ENCODE measurements around the gene NFS1.

Gene NFS1

GRCh38 chr20:35710884-35711587, 11.9 kb upstream of the NFS1 start:
- Histone ChIP-seq H3K9me2 (replicated peaks; ENCODE audit: insufficient read depth, low read length) (no peaks in the 10 kb centered on the region), H3K36me3 (replicated peaks; ENCODE audit: insufficient read depth, low read length) (peaks cover 45% of the 10 kb centered on the region), H4K20me1 (ENCODE audit: insufficient read depth, low read length) (peaks cover 45% of the 10 kb centered on the region), H3K27ac (ENCODE audit: low read length) (no peak overlapping the region), H3K27me3 (replicated peaks; ENCODE audit: insufficient read depth, low read length) (no peaks in the 10 kb centered on the region), H3K4me3 (ENCODE audit: low read length) (no peak overlapping the region), H3K4me1 (ENCODE audit: low read length) (no peaks in the 10 kb centered on the region; the same call in 1 of the 2 replicates), H3K9me3 (replicated peaks; ENCODE audit: insufficient read depth, low read length) (no peaks in the 10 kb centered on the region), H3K4me2 (ENCODE audit: low read depth, low read length) (no peak overlapping the region), H3F3A (ENCODE audit: insufficient read depth, low read length) (peaks cover 21% of the 10 kb centered on the region), H3K79me2 (ENCODE audit: low read length) (peaks cover 94% of the 10 kb centered on the region), H3K9ac (ENCODE audit: low read length) (no peak overlapping the region), H2AFZ (ENCODE audit: low read length) (no peak overlapping the region)
- TF ChIP-seq EZH2phosphoT487 (IDR thresholded peaks at IDR 0.05; ENCODE audit: low read length) (no peak), CTCF (IDR thresholded peaks at IDR 0.05; ENCODE audit: low read length) (no peak), EZH2 (optimal IDR thresholded peaks at IDR 0.05; ENCODE audit: low read depth, low read length) (no peak)
- DNase-seq: no peak

GRCh38 chr20:35710039-35710438, 10.9 kb upstream of the NFS1 start:
- peaks cover 40% of the 10 kb centered on the region for H3K36me3 ChIP-seq (replicated peaks; ENCODE audit: insufficient read depth, low read length)
- peaks cover 94% of the 10 kb centered on the region for H3K79me2 ChIP-seq (ENCODE audit: low read length)

GRCh38 chr20:35709259-35709658, 10.1 kb upstream of the NFS1 start:
- H3K4me1 ChIP-seq (ENCODE audit: low read length): no peaks in the 10 kb centered on the region
- no peak overlapping the region for H3K27ac ChIP-seq (ENCODE audit: low read length)
- no peaks in the 10 kb centered on the region for H3K9me2 ChIP-seq (replicated peaks; ENCODE audit: insufficient read depth, low read length)
- no peak overlapping the region for H3K4me2 ChIP-seq (ENCODE audit: low read depth, low read length)
- no peak for TF ChIP-seq CTCF (IDR thresholded peaks at IDR 0.05; ENCODE audit: low read length)
- TF ChIP-seq EZH2phosphoT487 (IDR thresholded peaks at IDR 0.05; ENCODE audit: low read length): no peak
- TF ChIP-seq EZH2 (optimal IDR thresholded peaks at IDR 0.05; ENCODE audit: low read depth, low read length): no peak
- no peak for DNase-seq
- no peak overlapping the region for H2AFZ ChIP-seq (ENCODE audit: low read length)
- H3K36me3 ChIP-seq (replicated peaks; ENCODE audit: insufficient read depth, low read length): peaks cover 41% of the 10 kb centered on the region
- H3K9me3 ChIP-seq (replicated peaks; ENCODE audit: insufficient read depth, low read length): no peaks in the 10 kb centered on the region
- no peak overlapping the region for H3K9ac ChIP-seq (ENCODE audit: low read length)
- peaks cover 43% of the 10 kb centered on the region for H4K20me1 ChIP-seq (ENCODE audit: insufficient read depth, low read length)
- H3K79me2 ChIP-seq (ENCODE audit: low read length): peaks cover 94% of the 10 kb centered on the region
- no peaks in the 10 kb centered on the region for H3K27me3 ChIP-seq (replicated peaks; ENCODE audit: insufficient read depth, low read length)
- H3K4me3 ChIP-seq (ENCODE audit: low read length): no peak overlapping the region
- H3F3A ChIP-seq (ENCODE audit: insufficient read depth, low read length): peaks cover 35% of the 10 kb centered on the region

More at GRCh38 chr20:35710039-35710438, 10.9 kb upstream of the NFS1 start:
- Histone ChIP-seq H3K27ac (ENCODE audit: low read length) (no peak overlapping the region), H4K20me1 (ENCODE audit: insufficient read depth, low read length) (peaks cover 43% of the 10 kb centered on the region), H3K9me2 (replicated peaks; ENCODE audit: insufficient read depth, low read length) (no peaks in the 10 kb centered on the region), H3K4me2 (ENCODE audit: low read depth, low read length) (no peak overlapping the region), H3K4me3 (ENCODE audit: low read length) (no peak overlapping the region), H2AFZ (ENCODE audit: low read length) (no peak overlapping the region), H3K4me1 (ENCODE audit: low read length) (no peaks in the 10 kb centered on the region), H3K27me3 (replicated peaks; ENCODE audit: insufficient read depth, low read length) (no peaks in the 10 kb centered on the region), H3K9ac (ENCODE audit: low read length) (no peak overlapping the region), H3K9me3 (replicated peaks; ENCODE audit: insufficient read depth, low read length) (no peaks in the 10 kb centered on the region), H3F3A (ENCODE audit: insufficient read depth, low read length) (peaks cover 27% of the 10 kb centered on the region)
- TF ChIP-seq CTCF (IDR thresholded peaks at IDR 0.05; ENCODE audit: low read length) (no peak), EZH2phosphoT487 (IDR thresholded peaks at IDR 0.05; ENCODE audit: low read length) (no peak), EZH2 (optimal IDR thresholded peaks at IDR 0.05; ENCODE audit: low read depth, low read length) (no peak)
- DNase-seq: no peak
